Fibroblast of peridontal ligament (primary cell): ENCODE measurements around the gene HNRNPUL2.

Experiments
- DNase-seq: peaks from one replicate; pipeline ENCODE4 v3.0.0-alpha.2; 2010; ENCODE audit errors: extremely low read depth

HNRNPUL2 gene

GRCh38 chr11:62667460-62667859, 59.8 kb downstream of the HNRNPUL2 start:
- no peak for DNase-seq

GRCh38 chr11:62666259-62666926, 60.9 kb downstream of the HNRNPUL2 start:
- DNase-seq, result no peak

- peak; percentile 67 for DNase-seq
These were observed 61.5 kb downstream of the HNRNPUL2 start for GRCh38 chr11:62665599-62666258.

GRCh38 chr11:62665075-62665598, 62.1 kb downstream of the HNRNPUL2 start, which contains the start of the genes C11orf98 and CSKMT:
Gene C11orf98 (minus strand): TSS chr11:62665210. CDS start chr11:62665169, 41 bp downstream.
Gene CSKMT (plus strand): TSS chr11:62665312. CDS start chr11:62665880, 568 bp downstream.
- peak; percentile 91 for DNase-seq

- DNase-seq, result no peak
These were observed 62.7 kb downstream of the HNRNPUL2 start for GRCh38 chr11:62664405-62665074.
